Liver (tissue), 3 donors: Measurements from ENCODE around the gene JAK2.

ENCODE experiments used
- GABPA ChIP-seq, 2 donors: IDR thresholded peaks in 1 of 2; conservative IDR thresholded peaks in 1 of 2; 2 replicates each; pipeline ENCODE4 v1.6.1; 2016; ENCODE audit warnings: antibody characterized with exemption in 2 of 2, mild to moderate bottlenecking in 1 of 2, moderate library complexity in 1 of 2
- HNF4A ChIP-seq, 2 donors: conservative IDR thresholded peaks; 2 replicates each; pipeline ENCODE4 v1.6.1; 2016; ENCODE audit warnings: antibody characterized with exemption in 2 of 2, mild to moderate bottlenecking in 2 of 2
- NR2F2 ChIP-seq: IDR thresholded peaks from 2 replicates; pipeline ENCODE4 v1.6.1; 2016; ENCODE audit warnings: antibody characterized with exemption
- YY1 ChIP-seq: IDR thresholded peaks from 2 replicates; pipeline ENCODE4 v1.6.1; 2016; ENCODE audit warnings: antibody characterized with exemption, mild to moderate bottlenecking
- TF ChIP-seq, protein P1 (sequence below): IDR thresholded peaks from 2 replicates; pipeline ENCODE4 v1.6.1; 2016; ENCODE audit warnings: antibody characterized with exemption
- TF ChIP-seq, protein P2 (sequence below): fragments of 150-350 bp; IDR thresholded peaks from 2 replicates; pipeline ENCODE4 v1.5.1; 2017; ENCODE audit warnings: improper control_type of control experiment, low read depth, low read length; ENCODE audit not compliant: missing input control
- donor health status: healthy.
- donor health status: healthy.

DNA sequence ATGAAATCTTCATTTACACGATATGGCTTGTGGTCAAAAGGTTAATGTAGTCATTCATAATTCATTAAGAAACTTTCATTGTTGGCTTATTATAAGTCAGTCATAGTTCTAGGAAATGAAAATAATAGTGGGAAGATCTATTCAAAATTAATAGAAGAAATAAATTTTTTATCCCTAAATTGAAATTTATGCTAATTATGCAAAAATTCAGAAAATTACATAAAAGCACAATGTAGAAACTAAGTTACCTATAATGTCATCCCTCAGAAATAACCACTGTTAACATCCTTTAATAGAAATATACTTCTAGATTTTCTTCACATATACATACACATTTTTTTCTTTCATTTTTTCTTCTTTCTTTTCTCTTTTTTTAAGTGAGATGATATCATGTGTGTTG, 15.9 kb upstream of the JAK2 start:
- TF ChIP-seq, protein P1, sequence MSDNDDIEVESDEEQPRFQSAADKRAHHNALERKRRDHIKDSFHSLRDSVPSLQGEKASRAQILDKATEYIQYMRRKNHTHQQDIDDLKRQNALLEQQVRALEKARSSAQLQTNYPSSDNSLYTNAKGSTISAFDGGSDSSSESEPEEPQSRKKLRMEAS, result no peak
- TF ChIP-seq HNF4A (conservative IDR thresholded peaks at IDR 0.05) (no peak), YY1 (no peak), NR2F2 (no peak), GABPA (IDR thresholded peaks at IDR 0.05 in 1 of 2, conservative IDR thresholded peaks at IDR 0.05 in 1 of 2) (no peak)
- TF ChIP-seq, protein P2, sequence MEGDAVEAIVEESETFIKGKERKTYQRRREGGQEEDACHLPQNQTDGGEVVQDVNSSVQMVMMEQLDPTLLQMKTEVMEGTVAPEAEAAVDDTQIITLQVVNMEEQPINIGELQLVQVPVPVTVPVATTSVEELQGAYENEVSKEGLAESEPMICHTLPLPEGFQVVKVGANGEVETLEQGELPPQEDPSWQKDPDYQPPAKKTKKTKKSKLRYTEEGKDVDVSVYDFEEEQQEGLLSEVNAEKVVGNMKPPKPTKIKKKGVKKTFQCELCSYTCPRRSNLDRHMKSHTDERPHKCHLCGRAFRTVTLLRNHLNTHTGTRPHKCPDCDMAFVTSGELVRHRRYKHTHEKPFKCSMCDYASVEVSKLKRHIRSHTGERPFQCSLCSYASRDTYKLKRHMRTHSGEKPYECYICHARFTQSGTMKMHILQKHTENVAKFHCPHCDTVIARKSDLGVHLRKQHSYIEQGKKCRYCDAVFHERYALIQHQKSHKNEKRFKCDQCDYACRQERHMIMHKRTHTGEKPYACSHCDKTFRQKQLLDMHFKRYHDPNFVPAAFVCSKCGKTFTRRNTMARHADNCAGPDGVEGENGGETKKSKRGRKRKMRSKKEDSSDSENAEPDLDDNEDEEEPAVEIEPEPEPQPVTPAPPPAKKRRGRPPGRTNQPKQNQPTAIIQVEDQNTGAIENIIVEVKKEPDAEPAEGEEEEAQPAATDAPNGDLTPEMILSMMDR, result no peak
